GM12892 (cell line): ENCODE results near the gene GDF11.

ENCODE experiments used
- POLR2A ChIP-seq: IDR thresholded peaks from 2 replicates; pipeline ENCODE4 v1.6.1; 2011; ENCODE audit warnings: low read depth, low read length, control low read depth
- TAF1 ChIP-seq: IDR thresholded peaks from 2 replicates; pipeline ENCODE4 v1.6.1; 2011; ENCODE audit warnings: low read depth, mild to moderate bottlenecking, control low read depth, low read length, borderline replicate concordance

- TF ChIP-seq POLR2A = no peak
- TF ChIP-seq TAF1 = no peak
Observed at GRCh38 chr12:55703288-55703687, 39.6 kb upstream of the GDF11 start.
